ENCODE measurements around the gene ALOX5. TPM values are rescaled to one million over a fixed set of nuclear protein-coding genes. Genes with fewer than 3 reads are reported as not detected.

ALOX5 gene
- total and polyA plus RNA-seq, 2 experiments from 2014 or later, result 3.7 to 5.4 TPM

DNA sequence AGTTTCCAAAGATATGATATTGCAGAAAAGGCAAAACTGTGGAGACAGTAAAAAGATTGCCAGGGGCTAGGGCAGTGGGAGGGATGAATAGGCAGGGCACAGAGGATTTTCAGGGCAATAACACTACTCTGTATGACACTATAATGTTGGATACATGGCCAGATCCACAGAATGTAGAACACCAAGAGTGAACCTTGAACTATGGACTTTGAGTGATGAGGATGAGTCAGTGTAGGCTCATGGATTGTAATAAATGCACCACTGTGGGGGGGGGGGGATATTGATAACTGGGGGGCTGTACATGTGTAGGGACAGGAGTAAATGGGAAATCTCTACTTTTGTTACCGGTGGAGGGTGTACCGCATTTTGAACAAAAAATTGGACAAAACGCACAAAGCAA, 77.4 kb downstream of the ALOX5 start:
- H3K36me3 Mint-ChIP-seq (ENCODE audit: low read depth), result no peaks in the 10 kb centered on the region
- Histone ChIP-seq H3K36me3 (ENCODE audit: insufficient read depth) (no peaks in the 10 kb centered on the region), H4K20me1 (replicated peaks; ENCODE audit: insufficient read depth) (no peaks in the 10 kb centered on the region), H3K4me1 (ENCODE audit: insufficient read depth) (no peaks in the 10 kb centered on the region), H3K9me2 (ENCODE audit: insufficient read depth) (no peaks in the 10 kb centered on the region), H3K4me2 (no peak overlapping the region), H3F3A (replicated peaks; ENCODE audit: low read depth) (no peaks in the 10 kb centered on the region), H3K27me3 (ENCODE audit: insufficient read depth) (no peaks in the 10 kb centered on the region), H3K27ac (ENCODE audit: low read depth) (no peak overlapping the region), H3K79me2 (replicated peaks; ENCODE audit: insufficient read depth) (no peaks in the 10 kb centered on the region), H3K4me3 (no peak overlapping the region), H2AFZ (no peak overlapping the region)
- TF ChIP-seq, protein P1, sequence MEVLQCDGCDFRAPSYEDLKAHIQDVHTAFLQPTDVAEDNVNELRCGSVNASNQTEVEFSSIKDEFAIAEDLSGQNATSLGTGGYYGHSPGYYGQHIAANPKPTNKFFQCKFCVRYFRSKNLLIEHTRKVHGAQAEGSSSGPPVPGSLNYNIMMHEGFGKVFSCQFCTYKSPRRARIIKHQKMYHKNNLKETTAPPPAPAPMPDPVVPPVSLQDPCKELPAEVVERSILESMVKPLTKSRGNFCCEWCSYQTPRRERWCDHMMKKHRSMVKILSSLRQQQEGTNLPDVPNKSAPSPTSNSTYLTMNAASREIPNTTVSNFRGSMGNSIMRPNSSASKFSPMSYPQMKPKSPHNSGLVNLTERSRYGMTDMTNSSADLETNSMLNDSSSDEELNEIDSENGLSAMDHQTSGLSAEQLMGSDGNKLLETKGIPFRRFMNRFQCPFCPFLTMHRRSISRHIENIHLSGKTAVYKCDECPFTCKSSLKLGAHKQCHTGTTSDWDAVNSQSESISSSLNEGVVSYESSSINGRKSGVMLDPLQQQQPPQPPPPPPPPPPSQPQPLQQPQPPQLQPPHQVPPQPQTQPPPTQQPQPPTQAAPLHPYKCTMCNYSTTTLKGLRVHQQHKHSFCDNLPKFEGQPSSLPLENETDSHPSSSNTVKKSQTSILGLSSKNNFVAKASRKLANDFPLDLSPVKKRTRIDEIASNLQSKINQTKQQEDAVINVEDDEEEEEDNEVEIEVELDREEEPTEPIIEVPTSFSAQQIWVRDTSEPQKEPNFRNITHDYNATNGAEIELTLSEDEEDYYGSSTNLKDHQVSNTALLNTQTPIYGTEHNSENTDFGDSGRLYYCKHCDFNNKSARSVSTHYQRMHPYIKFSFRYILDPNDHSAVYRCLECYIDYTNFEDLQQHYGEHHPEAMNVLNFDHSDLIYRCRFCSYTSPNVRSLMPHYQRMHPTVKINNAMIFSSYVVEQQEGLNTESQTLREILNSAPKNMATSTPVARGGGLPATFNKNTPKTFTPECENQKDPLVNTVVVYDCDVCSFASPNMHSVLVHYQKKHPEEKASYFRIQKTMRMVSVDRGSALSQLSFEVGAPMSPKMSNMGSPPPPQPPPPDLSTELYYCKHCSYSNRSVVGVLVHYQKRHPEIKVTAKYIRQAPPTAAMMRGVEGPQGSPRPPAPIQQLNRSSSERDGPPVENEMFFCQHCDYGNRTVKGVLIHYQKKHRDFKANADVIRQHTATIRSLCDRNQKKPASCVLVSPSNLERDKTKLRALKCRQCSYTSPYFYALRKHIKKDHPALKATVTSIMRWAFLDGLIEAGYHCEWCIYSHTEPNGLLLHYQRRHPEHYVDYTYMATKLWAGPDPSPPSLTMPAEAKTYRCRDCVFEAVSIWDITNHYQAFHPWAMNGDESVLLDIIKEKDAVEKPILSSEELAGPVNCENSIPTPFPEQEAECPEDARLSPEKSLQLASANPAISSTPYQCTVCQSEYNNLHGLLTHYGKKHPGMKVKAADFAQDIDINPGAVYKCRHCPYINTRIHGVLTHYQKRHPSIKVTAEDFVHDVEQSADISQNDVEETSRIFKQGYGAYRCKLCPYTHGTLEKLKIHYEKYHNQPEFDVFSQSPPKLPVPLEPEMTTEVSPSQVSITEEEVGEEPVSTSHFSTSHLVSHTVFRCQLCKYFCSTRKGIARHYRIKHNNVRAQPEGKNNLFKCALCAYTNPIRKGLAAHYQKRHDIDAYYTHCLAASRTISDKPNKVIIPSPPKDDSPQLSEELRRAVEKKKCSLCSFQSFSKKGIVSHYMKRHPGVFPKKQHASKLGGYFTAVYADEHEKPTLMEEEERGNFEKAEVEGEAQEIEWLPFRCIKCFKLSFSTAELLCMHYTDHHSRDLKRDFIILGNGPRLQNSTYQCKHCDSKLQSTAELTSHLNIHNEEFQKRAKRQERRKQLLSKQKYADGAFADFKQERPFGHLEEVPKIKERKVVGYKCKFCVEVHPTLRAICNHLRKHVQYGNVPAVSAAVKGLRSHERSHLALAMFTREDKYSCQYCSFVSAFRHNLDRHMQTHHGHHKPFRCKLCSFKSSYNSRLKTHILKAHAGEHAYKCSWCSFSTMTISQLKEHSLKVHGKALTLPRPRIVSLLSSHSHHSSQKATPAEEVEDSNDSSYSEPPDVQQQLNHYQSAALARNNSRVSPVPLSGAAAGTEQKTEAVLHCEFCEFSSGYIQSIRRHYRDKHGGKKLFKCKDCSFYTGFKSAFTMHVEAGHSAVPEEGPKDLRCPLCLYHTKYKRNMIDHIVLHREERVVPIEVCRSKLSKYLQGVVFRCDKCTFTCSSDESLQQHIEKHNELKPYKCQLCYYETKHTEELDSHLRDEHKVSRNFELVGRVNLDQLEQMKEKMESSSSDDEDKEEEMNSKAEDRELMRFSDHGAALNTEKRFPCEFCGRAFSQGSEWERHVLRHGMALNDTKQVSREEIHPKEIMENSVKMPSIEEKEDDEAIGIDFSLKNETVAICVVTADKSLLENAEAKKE (CRISPR knock-in tag; IDR thresholded peaks at IDR 0.05), result no peak
- TF ChIP-seq CREB1 (CRISPR knock-in tag; IDR thresholded peaks at IDR 0.05; ENCODE audit: low read depth) (no peak), EZH2 (IDR thresholded peaks at IDR 0.05; ENCODE audit: low read depth, unreplicated experiment) (no peak), EZH2phosphoT487 (IDR thresholded peaks at IDR 0.05; ENCODE audit: unreplicated experiment) (no peak)
- DNase-seq (ENCODE audit: low spot score) (no peak), ATAC-seq (no peak)
- no peak overlapping the region for H3K27ac Mint-ChIP-seq
- no peaks in the 10 kb centered on the region for H3K9me3 Mint-ChIP-seq
- no peaks in the 10 kb centered on the region for H3K4me1 Mint-ChIP-seq
- H3K4me3 Mint-ChIP-seq, result no peak overlapping the region
- peaks cover 4% of the 10 kb centered on the region for H3K27me3 Mint-ChIP-seq (ENCODE audit: insufficient read depth, low read depth, poor library complexity)

DNA sequence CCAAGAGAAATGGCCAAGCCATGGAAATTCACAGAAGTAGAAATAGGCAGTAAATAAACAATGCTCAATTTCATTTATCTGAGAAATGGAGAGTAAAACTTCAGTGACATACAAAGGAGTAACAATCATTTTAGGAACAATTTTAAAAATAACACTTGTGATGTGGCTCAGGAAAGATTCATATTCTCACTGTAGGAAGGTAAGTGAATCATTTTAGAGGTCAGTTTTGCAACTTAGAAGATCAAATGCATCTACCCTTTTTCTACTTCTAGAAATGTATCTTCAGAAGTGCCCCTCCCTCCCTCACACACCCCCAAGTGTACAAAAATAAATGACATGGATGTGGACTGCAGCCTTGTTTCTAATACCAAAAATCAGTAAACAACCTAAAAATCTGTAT, 78.3 kb downstream of the ALOX5 start:
- no peak overlapping the region for H3K4me3 ChIP-seq
- no peaks in the 10 kb centered on the region for H3K36me3 ChIP-seq (ENCODE audit: insufficient read depth)
- no peaks in the 10 kb centered on the region for H3F3A ChIP-seq (replicated peaks; ENCODE audit: low read depth)
- Mint-ChIP-seq H3K9me3 (no peaks in the 10 kb centered on the region), H3K27ac (no peak overlapping the region), H3K4me1 (no peaks in the 10 kb centered on the region), H3K27me3 (ENCODE audit: insufficient read depth, low read depth, poor library complexity) (peaks cover 4% of the 10 kb centered on the region), H3K4me3 (no peak overlapping the region), H3K36me3 (ENCODE audit: low read depth) (no peaks in the 10 kb centered on the region)
- no peak overlapping the region for H3K4me2 ChIP-seq
- no peaks in the 10 kb centered on the region for H4K20me1 ChIP-seq (replicated peaks; ENCODE audit: insufficient read depth)
- no peaks in the 10 kb centered on the region for H3K9me2 ChIP-seq (ENCODE audit: insufficient read depth)
- DNase-seq (ENCODE audit: low spot score), result no peak
- H3K4me1 ChIP-seq (ENCODE audit: insufficient read depth), result no peaks in the 10 kb centered on the region
- H3K27me3 ChIP-seq (ENCODE audit: insufficient read depth), result no peaks in the 10 kb centered on the region
- no peak for ATAC-seq
- no peak overlapping the region for H3K27ac ChIP-seq (ENCODE audit: low read depth)
- H2AFZ ChIP-seq, result no peak overlapping the region
- H3K79me2 ChIP-seq (replicated peaks; ENCODE audit: insufficient read depth), result no peaks in the 10 kb centered on the region
- no peak for TF ChIP-seq EZH2 (IDR thresholded peaks at IDR 0.05; ENCODE audit: low read depth, unreplicated experiment)
- TF ChIP-seq, protein P1 (CRISPR knock-in tag; IDR thresholded peaks at IDR 0.05), result no peak
- TF ChIP-seq ZNF114 (CRISPR knock-in tag; IDR thresholded peaks at IDR 0.05), result no peak
- no peak for TF ChIP-seq CREB1 (CRISPR knock-in tag; IDR thresholded peaks at IDR 0.05; ENCODE audit: low read depth)
- TF ChIP-seq ZNF331 (CRISPR knock-in tag; IDR thresholded peaks at IDR 0.05; ENCODE audit: low read depth), result no peak
- no peak for TF ChIP-seq NANOG (IDR thresholded peaks at IDR 0.05; ENCODE audit: borderline replicate concordance)

Data from GM23338 (cell line).